Activated naive CD4-positive, alpha-beta T cell treated with anti-CD3 and anti-CD28 coated beads, Interleukin-2, amount 50 U/mL, for 16 hours (primary cell): ENCODE results near the gene TIAM2.
"Not testable (repeated sequence)": the region's sequence is repeated elsewhere in the genome, so short reads cannot be mapped to it uniquely, and the experiment has no call there.

Experiments used
- DNase-seq: peaks from one replicate; pipeline ENCODE4 v3.0.0-alpha.2; 2020

Gene TIAM2

DNA sequence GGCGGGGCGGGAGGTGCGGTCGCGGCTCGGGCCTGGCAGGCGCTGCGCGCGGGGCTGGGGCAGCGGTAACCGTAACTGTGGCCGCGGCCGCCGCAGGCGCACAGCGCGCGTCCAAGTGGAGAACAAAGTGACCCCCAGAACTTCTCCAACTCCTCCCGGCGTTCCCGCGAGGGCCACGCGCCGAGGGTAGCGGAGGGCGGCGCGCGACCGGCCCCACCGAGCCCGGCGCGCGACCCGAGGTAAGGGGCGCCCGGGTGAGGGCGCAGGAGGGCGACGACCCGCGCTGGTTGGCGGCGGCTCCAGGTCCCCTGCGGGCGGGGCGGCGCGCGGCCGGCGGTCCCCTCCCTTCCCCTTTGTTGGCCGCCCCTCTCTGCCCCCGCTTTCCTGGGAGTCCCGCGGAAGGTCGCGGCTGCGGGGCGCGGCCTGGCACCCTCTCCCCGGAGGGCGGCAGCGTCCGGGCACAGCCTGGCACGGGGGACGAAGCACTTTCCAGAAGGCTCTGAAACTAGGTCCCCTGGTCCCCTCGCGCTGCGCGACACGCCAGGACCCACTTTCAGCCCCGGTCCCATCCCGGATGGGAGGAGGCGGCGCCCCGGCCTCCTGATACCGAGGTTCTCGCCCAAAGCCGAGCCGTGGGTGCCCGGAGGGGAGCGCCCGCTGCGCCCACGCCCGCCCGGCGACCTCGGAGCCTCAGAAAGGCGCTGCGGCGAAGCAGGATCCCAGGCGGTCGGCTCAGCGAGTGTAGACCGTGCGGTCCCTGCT lies at the start of gene TIAM2:
Gene TIAM2 (plus strand): TSS at position 62 of the 762 bp plus-strand sequence. CDS start 133,909 bp downstream, outside the sequence.
- DNase-seq = peak; percentile 24

DNA sequence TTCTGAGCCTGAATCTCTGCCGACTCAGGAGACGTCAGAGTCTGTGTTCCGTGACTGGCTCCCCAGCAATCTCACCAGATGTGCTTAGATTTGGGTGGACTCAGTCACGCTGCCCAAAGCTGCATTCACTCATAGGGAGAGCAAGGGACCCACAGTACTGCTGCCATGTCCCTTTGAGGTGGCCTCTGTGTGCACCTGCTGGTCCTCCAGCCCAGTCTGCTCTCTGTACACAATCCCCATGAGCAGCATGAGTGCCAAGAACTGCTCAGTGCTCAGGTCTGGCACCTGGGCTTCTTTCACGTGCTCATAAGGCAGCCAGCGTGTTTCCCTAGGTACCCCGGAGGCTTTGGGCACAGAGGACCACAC lies 44.2 kb upstream of the TIAM2 start:
- DNase-seq = no peak

DNA sequence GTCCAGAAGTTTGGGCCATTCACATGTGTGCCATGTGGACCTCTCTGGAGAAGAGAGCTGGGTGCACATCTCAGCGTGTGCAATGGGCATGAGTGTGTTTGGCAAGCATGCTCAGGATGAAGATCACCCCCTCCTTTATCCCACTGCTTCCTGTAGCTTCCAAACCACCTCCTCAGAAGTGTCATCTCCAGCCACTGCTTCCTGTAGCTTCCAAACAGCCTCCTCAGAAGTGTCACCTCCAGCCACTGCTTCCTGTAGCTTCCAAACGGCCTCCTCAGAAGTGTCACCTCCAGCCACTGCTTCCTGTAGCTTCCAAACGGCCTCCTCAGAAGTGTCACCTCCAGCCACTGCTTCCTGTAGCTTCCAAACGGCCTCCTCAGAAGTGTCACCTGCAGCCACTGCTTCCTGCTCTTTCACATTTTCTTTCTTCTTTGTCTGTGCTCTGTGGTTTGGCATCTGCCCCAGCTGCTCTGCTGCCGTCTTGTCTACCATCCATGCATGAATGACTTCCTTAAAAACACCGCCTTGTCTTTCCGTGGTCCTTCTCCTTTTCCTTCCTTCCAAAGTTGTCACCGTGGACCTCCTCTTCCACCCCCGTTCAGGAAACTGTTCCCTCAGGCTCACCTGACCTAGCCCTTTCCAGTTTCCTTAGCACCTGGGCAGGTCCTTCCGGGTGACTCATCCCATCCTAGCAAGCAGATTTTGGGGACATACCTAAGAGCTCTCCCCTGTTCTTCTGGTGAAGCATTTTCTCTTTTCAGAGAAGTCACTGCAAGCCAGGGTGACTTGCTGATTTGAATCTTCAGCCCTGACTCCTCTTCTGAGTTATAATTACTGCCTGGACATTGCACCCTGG lies 43.5 kb upstream of the TIAM2 start:
- no peak for DNase-seq

DNA sequence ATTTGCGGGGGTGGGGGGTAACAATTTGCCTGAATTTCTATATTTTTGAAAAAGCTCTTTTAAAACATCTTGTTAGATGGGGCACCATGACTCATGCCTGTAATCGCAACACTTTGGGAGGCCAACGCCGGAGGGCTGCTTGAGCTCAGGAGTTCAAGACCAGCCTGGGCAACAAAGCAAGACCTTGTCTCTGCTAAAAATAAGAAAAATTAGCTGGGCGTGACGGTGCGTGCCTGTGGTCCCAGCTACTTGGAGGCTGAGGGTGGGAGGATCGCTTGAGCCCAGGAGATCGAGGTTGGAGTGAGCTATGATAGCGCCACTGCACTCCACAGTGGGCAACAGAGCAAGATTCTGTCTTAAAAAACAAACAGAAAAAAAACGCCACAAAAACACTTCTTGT lies 41.5 kb upstream of the TIAM2 start:
- DNase-seq = no peak

DNA sequence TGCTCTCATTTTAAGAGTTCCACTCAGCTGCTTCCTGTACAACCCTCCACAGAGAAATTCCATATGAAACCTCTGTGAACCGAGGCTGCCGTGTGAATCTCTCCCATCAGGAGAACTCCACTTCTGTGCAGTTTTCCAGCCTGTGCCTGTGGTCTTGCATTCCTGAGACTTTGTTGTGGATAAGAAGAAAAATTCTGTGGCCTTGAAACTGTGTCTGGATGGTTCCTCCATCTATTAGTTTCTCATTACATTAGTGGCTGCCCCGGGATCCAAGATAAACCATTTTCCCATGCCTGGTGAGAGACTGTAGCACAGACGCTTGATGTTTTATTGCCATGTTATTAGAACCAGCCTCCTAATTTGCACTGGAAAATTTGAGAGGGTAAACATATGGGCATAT lies 40.8 kb upstream of the TIAM2 start:
- no peak for DNase-seq

DNA sequence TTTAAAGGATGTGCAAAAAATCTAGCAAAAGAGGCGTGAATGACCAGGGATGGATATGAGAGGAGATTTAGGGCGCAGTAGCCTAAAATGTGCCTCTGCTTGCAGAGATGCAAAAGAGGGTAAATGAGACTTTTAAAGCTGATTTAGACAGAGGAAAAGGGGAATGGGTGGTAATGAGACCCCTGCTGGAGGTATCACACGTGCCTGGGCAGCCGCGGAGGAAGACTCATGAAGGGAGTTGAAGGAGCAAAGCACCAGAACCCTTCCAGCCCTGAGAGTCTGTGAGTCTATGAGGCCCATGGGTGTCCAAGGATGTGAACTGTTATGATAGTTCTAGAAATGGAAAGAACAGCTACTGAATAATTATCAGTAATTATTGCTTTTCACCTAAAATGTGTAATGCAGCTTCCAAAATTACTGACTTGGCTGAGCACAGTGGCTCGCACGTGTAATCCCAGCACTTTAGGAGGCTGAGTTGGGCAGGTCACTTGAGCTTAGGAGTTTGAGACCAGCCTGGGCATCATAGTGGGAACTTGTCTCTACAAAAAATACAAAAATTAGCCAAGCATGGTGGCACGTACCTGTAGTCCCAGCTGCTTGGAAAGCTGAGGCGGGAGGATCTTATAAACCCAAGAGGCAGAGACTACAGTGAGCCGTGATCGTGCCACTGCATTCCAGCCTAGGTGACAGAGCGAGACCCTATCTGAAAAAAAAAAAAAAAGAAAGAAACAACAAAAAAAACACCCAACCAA lies 38.2 kb upstream of the TIAM2 start:
- DNase-seq = no peak

DNA sequence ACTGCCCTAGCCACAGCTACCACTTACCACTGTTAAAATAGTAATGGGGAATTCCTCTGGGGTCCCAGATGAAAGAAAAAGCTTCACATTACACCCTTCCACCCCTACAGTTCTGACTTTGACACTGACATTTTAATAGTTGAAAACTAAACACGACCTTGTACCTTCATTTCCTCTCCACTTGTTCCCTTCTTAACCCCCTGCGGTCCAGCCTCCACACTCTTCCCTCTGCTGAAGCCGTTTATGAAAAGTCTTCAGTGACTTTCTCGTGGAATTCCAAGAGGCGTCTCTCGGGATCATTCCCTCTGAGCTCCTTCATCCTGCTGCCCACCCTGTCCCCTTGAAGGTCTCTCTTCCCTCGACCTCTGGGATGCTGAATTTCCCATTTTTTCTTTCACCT lies 36.6 kb upstream of the TIAM2 start:
- DNase-seq = no peak

DNA sequence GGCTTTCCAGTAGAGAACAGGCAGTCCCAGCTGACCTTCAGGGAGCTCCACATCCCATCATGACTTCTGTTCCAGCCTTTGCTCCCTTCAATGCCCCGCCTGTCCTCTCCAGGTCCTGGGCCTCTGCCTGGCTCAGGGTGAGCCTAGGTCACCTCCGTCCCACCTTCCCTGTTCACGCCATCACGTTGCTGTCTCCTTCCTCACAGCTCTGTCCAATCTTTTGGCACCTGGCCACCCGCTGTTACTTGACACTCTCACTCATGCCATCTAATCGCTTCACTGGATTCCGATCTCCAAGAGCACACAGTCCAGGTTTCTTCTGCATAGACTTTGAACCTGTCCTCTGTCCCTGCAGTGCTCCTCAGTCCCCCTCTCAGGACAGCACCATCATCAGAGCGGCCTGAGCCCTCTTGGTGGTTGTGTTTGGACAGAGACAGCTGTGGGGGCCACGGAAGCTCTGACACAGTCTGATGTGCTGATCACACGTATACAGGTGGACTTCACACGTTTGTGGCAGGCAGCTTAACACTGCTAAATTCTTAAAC lies 34.7 kb upstream of the TIAM2 start:
- no peak for DNase-seq

DNA sequence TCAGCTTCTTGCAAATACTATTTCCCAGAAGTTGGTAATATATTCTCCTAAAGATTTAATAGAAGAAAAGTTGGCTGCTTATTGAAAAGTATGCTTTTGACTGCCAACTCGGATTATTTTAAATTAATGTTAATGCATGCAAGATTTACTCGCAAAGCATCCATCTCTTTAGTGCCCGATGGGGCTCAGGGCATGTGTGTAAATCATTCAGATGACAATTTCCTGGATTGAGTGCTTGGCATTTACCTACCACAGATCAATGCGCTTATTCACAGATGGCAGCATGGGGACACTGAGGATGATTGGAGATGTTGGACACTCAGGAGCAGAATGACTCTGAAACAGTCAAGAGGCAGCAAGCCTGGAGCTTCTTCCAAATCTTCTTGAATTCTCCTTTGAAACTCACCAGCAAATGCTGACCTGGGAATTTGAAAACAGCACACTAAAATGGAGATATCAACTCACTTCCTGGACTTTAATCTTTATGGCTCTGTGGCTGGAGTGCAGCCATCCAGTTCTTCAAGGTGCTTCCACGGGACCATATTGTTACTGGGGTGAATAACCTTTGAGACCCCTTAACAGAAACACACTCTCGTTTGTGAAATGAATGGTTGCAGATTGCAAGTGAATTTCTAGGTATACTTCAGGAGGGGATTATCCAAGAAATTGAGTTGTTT lies 34.1 kb upstream of the TIAM2 start:
- DNase-seq = no peak

DNA sequence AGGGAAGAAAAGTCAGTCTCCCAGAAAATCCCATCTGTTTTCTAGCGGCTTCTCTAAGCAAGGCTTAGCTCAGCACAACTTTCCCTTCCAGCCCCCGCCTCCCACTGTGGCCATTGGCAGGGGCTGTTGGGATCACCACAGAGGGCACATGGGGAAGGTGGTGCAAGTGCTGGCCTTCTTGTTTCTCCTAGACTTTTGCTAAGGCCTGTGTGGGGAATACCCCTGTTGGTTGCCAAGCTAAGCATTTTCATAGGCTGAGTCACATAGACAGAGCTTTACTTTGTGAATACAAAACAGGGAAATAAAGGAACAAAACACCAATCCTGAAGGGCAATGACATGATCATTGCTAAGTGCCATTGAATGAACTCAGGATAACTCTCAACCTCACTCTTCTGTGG lies 32.4 kb upstream of the TIAM2 start:
- DNase-seq = no peak

DNA sequence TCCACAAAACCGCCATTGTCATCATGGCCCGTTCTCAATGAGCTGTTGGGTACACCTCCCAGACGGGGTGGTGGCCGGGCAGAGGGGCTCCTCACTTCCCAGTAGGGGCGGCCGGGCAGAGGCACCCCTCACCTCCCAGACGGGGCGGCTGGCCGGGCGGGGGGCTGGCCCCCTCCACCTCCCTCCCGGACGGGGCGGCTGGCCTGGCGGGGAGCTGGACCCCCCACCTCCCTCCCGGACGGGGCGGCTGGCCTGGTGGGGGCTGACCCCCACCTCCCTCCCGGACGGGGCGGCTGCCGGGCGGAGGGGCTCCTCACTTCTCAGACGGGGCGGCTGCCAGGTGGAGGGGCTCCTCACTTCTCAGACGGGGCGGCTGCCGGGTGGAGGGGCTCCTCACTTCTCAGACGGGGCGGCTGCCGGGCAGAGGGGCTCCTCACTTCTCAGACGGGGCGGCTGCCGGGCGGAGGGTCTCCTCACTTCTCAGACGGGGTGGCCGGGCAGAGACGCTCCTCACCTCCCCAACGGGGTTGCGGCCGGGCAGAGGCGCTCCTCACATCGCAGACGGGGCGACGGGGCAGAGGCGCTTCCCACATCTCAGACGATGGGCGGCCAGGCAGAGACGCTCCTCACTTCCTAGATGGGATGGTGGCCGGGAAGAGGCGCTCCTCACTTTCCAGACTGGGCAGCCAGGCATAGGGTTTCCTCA lies 28.9 kb upstream of the TIAM2 start:
- not testable (repeated sequence) for DNase-seq

DNA sequence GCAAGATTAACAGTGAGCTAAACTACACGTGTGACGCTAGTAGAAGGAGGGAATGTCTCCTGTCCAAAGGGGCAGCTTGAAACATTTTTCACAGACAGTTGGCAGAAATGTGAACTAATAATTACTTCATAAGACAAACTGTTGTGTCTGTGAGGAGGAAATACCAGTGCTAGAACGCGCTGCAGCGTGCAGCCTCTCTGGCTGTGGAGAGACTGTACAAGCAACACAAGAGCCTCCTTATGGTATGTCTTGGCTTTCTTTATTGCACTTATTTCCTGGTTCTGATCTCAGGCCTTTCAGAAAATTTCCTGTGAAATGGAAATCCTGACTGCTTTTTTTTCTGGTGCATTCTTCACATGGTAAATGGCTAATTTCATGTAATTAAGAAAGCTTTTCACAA lies 25.3 kb upstream of the TIAM2 start:
- DNase-seq = no peak

DNA sequence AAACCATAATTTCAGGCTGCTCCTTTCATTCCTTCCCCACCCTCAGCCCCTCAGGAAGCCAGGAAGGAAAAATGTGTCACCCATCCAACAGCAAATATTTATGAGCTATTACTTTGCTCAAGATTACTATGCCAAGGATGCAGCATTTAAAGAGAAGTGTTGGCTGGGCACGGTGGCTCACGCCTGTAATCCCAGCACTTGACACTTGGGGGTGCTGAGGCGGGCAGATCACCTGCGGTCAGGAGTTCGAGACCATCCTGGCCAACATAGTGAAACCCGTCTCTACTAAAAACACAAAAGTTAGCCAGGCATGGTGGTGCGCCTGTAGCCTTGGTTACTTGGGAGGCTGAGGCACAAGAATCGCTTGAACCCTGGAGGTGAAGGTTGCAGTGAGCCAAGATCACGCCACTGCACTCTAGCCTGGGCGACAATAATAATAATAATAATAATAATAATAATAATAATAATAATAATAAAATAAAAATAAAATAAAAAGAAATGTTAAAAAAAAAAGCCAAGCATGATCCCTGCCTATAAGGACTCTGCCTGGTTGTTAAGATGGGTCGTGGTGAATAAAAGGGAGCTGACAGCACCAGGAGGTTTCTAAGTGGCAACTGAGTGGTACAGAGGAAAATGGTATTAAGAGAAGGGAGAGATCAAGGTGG lies 20.5 kb upstream of the TIAM2 start:
- DNase-seq = no peak

DNA sequence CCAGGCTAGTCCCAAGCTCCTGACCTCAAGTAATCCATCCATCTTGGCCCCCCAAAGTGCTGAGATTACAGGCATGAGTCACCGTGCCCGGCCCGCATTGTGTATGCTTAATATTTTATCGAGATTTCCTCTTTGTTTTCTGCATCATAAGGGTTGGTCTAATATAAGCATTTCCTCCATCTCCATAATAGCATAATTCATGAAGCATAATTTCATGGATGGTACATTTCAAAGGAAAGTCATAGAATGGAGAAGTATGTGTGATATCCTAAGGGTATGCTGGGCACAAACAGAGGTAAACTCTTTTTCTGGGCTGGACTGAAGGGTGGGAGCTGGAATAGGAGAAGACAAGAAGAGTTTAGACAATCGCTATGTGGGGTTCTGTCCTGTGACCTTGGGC lies 17.5 kb upstream of the TIAM2 start:
- DNase-seq = no peak

DNA sequence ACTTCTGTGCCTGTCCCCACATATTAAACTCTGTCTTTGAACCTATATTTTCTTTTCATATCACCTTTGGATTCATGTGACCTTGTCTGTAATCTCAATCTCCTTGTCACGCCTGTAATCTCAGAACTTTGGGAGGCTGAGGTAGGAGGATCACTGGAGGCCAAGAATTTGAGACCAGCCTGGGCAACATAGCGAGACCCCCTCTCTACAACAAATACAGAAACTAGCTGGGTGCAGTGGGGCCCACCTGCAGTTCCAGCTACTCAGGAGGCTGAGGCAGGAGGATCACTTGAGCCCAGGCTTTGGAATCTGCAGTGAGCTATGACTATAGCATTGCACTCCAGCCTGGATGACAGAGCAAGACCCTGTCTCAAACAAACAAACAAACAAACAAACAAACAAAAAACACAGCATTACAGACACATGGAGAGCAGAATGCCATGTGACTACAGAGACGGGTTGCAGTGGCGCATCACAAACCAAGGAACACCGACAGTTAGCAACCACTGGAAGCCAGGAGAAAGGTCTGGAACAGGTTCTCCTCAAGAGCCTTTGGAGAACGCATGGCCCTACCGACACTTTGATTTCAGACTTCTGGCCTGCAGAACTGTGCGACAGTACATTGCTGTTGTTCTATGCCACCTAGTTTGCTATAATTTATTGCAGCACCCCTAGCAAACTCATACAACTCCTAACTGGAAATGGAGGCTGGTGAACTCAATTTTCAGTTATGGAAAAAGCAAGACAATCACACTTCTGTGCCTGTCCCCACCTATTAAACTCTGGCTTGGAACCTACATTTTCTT lies 14.6 kb upstream of the TIAM2 start:
- DNase-seq = no peak

DNA sequence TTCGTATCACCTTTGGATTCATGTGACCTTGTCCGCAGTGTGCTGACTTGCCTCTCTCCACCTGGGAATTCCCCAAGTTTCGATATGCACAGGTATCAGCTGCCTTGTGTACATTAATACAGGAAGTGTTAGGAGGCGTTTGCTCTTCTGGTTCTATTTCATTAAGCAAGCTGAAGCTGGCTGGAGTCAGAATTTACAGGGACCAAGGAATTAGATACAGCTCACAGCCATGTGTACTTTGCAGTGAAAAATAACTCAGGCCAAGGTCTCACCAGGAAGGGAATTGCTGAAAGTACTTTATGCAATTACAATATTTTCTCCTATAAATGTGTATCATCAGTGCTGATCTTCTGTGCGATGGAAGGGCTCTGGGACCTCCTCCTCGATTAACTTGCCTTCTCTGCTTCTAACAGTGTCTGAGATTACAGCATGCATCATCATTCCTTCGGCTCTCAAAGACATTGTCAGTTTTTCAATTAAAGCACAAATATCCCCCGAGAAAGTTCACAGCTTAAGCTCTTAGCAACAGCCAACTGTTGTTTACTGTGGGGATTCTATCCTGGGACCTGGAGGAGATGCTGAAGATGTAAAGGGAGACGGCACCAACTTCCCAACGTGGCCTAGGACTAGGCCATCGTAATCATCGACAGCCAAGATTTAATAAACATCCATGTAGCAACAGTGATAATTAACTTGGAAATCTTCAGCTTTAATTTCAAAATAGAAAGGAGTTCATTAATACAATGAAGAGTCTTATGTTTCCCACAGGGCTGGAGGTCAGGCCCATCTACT lies 13.8 kb upstream of the TIAM2 start:
- no peak for DNase-seq

DNA sequence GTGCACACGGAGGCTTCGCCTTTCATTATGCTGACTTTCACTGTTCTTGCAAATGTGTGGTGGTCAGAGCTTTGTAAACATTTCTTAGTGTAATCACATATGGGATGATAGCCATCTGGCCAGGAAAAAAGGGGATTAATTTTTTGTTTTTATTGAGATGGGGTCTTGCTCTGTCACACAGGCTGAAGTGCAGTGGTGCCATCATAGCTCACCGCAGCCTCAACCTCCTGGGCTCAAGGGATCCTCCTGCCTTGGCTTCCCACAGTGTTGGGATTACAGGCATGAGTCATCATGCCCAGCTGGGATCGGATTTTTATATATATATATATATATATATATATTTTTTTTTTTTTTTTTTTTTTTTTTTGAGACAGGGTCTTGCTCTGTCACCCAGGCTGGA lies 11.0 kb upstream of the TIAM2 start:
- no peak for DNase-seq

DNA sequence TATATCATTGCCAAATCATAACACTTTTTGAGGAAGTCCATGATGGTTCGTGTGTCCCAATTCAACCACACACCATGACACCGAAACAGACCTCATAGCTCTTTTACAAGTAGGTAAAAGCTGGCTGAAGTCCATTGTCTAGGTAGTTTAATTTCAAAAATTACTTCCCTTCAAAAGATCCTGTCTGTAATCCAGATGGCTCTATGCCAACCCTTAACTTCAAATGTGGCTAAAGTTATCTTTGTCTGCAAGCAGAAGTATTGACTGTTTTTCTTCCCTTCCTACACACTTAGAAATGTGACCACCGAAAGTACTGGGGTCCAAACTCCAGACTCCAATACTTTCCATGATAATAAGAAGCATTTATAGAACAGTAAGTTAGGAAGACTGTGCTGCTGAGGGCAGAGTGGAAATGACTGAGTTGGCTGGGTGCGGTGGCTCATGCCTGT lies 8.3 kb upstream of the TIAM2 start:
- DNase-seq = no peak

DNA sequence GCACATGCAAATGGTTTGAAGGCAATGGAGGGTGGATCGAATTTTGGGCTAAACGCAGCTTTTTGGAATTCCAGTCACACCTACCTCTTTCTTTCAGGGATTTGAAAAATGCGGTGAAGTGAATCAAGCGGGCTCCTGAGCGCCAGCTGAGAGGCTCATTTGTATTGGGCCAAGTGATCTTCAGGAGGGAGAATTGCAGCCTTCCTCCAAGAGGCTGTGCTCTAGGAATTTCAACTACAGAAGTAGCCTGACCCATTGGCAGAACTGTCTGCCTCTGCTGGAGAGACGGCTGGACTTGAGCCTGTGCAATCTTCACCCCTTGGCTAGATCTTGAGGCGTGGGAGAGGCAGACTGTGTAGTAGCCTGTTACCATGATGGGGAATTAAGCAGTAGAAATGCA lies 5.7 kb upstream of the TIAM2 start:
- DNase-seq = no peak

DNA sequence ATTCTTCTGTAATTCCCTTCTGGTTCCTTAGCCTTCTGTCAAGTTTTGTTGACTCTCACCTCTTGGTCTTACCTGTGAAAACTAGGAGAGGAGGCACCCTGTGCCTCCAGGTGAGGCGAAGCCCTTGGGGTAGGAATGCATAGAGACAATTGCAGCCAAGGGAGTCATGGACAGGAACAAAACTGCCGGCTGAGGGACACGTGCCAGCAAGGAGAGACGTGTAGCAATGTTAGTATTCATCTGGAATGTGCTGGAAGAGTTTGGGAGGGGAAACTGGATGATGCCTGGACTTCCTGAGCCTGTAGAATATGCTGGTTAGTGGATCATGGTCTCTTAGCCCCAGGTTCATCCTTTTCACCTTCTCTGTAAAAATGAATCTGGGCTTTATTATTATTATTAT lies 3.9 kb upstream of the TIAM2 start:
- DNase-seq = no peak
